ENCODE data around the gene UBE2L5.

Gene UBE2L5

DNA sequence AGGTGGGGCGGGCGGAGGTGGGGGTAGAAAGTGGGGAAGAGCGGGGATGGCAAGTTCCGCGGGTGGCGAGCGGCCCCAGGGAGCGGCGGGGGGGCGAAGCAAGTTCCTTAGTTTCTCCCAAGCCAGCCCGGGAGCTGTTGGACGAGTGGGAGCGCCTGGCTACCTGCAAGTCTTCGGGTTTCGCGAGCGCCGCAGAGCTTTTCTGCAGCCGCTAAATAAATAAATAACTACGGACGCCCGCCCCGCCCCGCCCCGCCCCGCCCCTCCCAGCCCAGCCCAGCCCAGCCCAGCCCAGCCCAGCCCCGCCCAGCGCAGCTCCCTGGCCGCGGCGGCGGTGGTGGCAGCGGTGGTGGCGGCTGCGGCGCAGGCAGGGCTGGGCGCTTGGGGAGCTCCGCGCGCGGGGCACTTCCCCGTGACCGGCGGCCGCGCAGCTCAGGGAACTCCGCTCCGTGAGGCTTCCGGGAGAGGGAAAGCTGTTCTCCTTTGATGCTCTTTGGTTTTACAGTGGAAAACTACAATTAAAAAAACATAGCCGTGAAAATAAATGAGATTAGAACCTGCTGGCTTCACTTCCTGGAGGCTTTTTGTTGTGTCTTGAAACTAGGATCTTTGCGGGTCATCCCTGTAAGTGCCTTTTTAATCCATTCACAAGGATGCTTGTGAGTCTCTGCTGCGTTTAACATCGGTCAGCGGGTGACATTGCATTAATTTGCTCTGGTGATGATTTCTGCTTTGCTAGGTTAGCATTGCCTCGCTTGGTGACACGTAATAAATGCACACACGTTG is at the start of gene UBE2L5:
Gene UBE2L5, plus strand, starts transcription at position 440 of the 786 bp plus-strand sequence. CDS start 5,498 bp downstream, outside the sequence.
- TF ChIP-seq, protein P1, sequence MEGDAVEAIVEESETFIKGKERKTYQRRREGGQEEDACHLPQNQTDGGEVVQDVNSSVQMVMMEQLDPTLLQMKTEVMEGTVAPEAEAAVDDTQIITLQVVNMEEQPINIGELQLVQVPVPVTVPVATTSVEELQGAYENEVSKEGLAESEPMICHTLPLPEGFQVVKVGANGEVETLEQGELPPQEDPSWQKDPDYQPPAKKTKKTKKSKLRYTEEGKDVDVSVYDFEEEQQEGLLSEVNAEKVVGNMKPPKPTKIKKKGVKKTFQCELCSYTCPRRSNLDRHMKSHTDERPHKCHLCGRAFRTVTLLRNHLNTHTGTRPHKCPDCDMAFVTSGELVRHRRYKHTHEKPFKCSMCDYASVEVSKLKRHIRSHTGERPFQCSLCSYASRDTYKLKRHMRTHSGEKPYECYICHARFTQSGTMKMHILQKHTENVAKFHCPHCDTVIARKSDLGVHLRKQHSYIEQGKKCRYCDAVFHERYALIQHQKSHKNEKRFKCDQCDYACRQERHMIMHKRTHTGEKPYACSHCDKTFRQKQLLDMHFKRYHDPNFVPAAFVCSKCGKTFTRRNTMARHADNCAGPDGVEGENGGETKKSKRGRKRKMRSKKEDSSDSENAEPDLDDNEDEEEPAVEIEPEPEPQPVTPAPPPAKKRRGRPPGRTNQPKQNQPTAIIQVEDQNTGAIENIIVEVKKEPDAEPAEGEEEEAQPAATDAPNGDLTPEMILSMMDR (IDR thresholded peaks at IDR 0.05; ENCODE audit: low read depth, low read length) = no peak
- no peaks in the 10 kb centered on the region for H3K9me3 ChIP-seq (ENCODE audit: severe bottlenecking)
- H3K36me3 ChIP-seq = no peaks in the 10 kb centered on the region
- peak within 1 kb of the TSS; percentile 56 for H3K4me3 ChIP-seq (ENCODE audit: low read depth, low read length)
- peak; percentile 39 for DNase-seq
- no peak within 1 kb of the TSS for H3K27ac ChIP-seq
- H3K27me3 ChIP-seq (ENCODE audit: insufficient read depth, low read depth, severe bottlenecking) = no peaks in the 10 kb centered on the region

DNA sequence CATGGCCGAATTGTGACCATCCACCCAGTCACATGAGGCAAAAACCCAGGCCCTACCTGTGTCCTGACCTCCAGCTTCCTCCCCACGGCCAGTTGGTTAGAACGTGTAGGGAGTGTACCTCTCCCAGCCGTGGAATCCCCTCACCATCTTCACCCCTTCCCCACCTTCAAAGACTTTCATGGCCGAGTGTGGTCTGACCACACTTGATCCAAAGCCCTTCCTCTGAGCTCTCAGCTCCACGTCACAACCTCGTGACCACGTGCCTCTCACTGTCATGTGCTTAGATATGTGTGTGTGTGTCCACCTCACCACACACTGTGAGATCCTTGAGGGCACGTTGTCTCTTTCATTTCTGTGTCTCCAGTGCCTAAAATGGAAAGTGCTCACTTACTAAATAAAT is 48.6 kb upstream of the UBE2L5 start:
- Histone ChIP-seq H3K9me3 (ENCODE audit: severe bottlenecking) (no peaks in the 10 kb centered on the region), H3K27me3 (ENCODE audit: insufficient read depth, low read depth, severe bottlenecking) (no peaks in the 10 kb centered on the region), H3K4me3 (ENCODE audit: low read depth, low read length) (no peak overlapping the region), H3K36me3 (no peaks in the 10 kb centered on the region), H3K27ac (no peak overlapping the region)
- no peak for DNase-seq
- TF ChIP-seq, protein P1 (IDR thresholded peaks at IDR 0.05; ENCODE audit: low read depth, low read length) = no peak

- no peak for DNase-seq
- H3K27me3 ChIP-seq (ENCODE audit: insufficient read depth, low read depth, severe bottlenecking) = no peaks in the 10 kb centered on the region
- no peak overlapping the region for H3K4me3 ChIP-seq (ENCODE audit: low read depth, low read length)
- no peaks in the 10 kb centered on the region for H3K9me3 ChIP-seq (ENCODE audit: severe bottlenecking)
- H3K27ac ChIP-seq = no peak overlapping the region
- TF ChIP-seq, protein P1 (IDR thresholded peaks at IDR 0.05; ENCODE audit: low read depth, low read length) = no peak
- H3K36me3 ChIP-seq = no peaks in the 10 kb centered on the region
Observed at GRCh38 chr13:30375265-30375835, 46.9 kb upstream of the UBE2L5 start.

GRCh38 chr13:30376426-30377311 is 45.6 kb upstream of the UBE2L5 start:
- no peak for DNase-seq
- Histone ChIP-seq H3K36me3 (no peaks in the 10 kb centered on the region), H3K9me3 (ENCODE audit: severe bottlenecking) (no peaks in the 10 kb centered on the region), H3K27ac (no peak overlapping the region), H3K4me3 (ENCODE audit: low read depth, low read length) (no peak overlapping the region), H3K27me3 (ENCODE audit: insufficient read depth, low read depth, severe bottlenecking) (no peaks in the 10 kb centered on the region)
- TF ChIP-seq, protein P1 (IDR thresholded peaks at IDR 0.05; ENCODE audit: low read depth, low read length) = no peak

- H3K27ac ChIP-seq = no peak overlapping the region
- DNase-seq = no peak
- H3K4me3 ChIP-seq (ENCODE audit: low read depth, low read length) = no peak overlapping the region
- H3K36me3 ChIP-seq = no peaks in the 10 kb centered on the region
- H3K27me3 ChIP-seq (ENCODE audit: insufficient read depth, low read depth, severe bottlenecking) = no peaks in the 10 kb centered on the region
- TF ChIP-seq, protein P1 (IDR thresholded peaks at IDR 0.05; ENCODE audit: low read depth, low read length) = no peak
- no peaks in the 10 kb centered on the region for H3K9me3 ChIP-seq (ENCODE audit: severe bottlenecking)
Observed at GRCh38 chr13:30377312-30377685, 45.0 kb upstream of the UBE2L5 start.
